Thyroid gland (tissue), 4 donors: ENCODE data around the gene LSM7.

Experiments used
- CTCF ChIP-seq, 6 experiments: fragments of 200-600 bp in 3 of 6; fragments of 450-650 bp in 3 of 6; sonication (generic) in 3 of 6; IDR thresholded peaks; one replicate each; pipeline ENCODE4 v1.5.1; 2016 to 2019; ENCODE audit warnings: antibody characterized with exemption in 6 of 6, mild to moderate bottlenecking in 2 of 6, inconsistent platforms in 1 of 6, moderate library complexity in 1 of 6
- POLR2A ChIP-seq, 2 donors: fragments of 450-650 bp; IDR thresholded peaks; one replicate each; pipeline ENCODE4 v1.6.1; 2017; ENCODE audit warnings: antibody characterized with exemption in 2 of 2, mild to moderate bottlenecking in 2 of 2, moderate library complexity in 1 of 2

- no peak for TF ChIP-seq POLR2A (IDR thresholded peaks at IDR 0.05)
- TF ChIP-seq CTCF (IDR thresholded peaks at IDR 0.05), result no peak
These were observed 499 bp downstream of the LSM7 start for GRCh38 chr19:2327773-2328400.
